Endodermal cell (in vitro differentiated cells): ENCODE results near the gene MAPT. TPM values are rescaled to one million over a fixed set of nuclear protein-coding genes. Genes with fewer than 3 reads are reported as not detected.

ENCODE experiments used
- DNase-seq: peaks from one replicate; pipeline ENCODE4 v3.0.0-alpha.2; 2017
- H3K27ac ChIP-seq: 2 replicates; pipeline ENCODE4 v1.5.1; 2013; ENCODE audit warnings: mild to moderate bottlenecking, low read depth, low read length, moderate library complexity
- H3K27me3 ChIP-seq: 2 replicates; pipeline ENCODE4 v1.6.1; 2013; ENCODE audit warnings: mild to moderate bottlenecking, low read length, moderate library complexity; ENCODE audit not compliant: insufficient read depth, control insufficient read depth, poor library complexity, severe bottlenecking
- H3K36me3 ChIP-seq: 2 replicates; pipeline ENCODE4 v1.7.0; 2013; ENCODE audit warnings: mild to moderate bottlenecking, low read length, moderate library complexity; ENCODE audit not compliant: control insufficient read depth, insufficient read depth
- H3K4me1 ChIP-seq: one replicate; pipeline ENCODE4 v1.7.0; 2013; ENCODE audit warnings: low read length; ENCODE audit not compliant: control insufficient read depth, insufficient read depth
- H3K4me3 ChIP-seq: 2 replicates; pipeline ENCODE4 v1.5.1; 2013; ENCODE audit warnings: mild to moderate bottlenecking, low read length, moderate library complexity
- H3K9ac ChIP-seq: 2 replicates; pipeline ENCODE4 v1.6.1; 2013; ENCODE audit warnings: mild to moderate bottlenecking, low read length, moderate library complexity; ENCODE audit not compliant: poor library complexity, severe bottlenecking; ENCODE audit errors: extremely low read depth
- H3K9me3 ChIP-seq: 2 replicates; pipeline ENCODE4 v1.6.1; 2013; ENCODE audit warnings: mild to moderate bottlenecking, low read length, moderate library complexity; ENCODE audit not compliant: control insufficient read depth
- H3K27ac Mint-ChIP-seq: 2 replicates; pipeline ENCODE4 v1.8.0; 2020; ENCODE audit warnings: mixed read lengths
- H3K27me3 Mint-ChIP-seq: 2 replicates; pipeline ENCODE4 v1.8.0; 2021; ENCODE audit warnings: mild to moderate bottlenecking, mixed read lengths; ENCODE audit not compliant: insufficient read depth
- H3K36me3 Mint-ChIP-seq: 2 replicates; pipeline ENCODE4 v1.8.0; 2020; ENCODE audit warnings: low read depth, mixed read lengths
- H3K4me1 Mint-ChIP-seq: 2 replicates; pipeline ENCODE4 v1.8.0; 2020; ENCODE audit warnings: mixed read lengths
- H3K4me3 Mint-ChIP-seq: 2 replicates; pipeline ENCODE4 v1.8.0; 2020; ENCODE audit warnings: mild to moderate bottlenecking, moderate library complexity, mixed read lengths
- H3K9me3 Mint-ChIP-seq: 2 replicates; pipeline ENCODE4 v1.8.0; 2020; ENCODE audit warnings: mild to moderate bottlenecking, mixed read lengths
- CTCF ChIP-seq: fragments of 200-600 bp; sonication (generic); conservative IDR thresholded peaks from 2 replicates; pipeline ENCODE4 v1.5.0; 2021; ENCODE audit warnings: antibody characterized with exemption, mild to moderate bottlenecking
- WGBS, 2 experiments: methylation state at CpG; one replicate each; pipeline versions ENCODE4 v1.1.5 to v1.1.7; 2013; ENCODE audit warnings: missing lambda C conversion rate in 2 of 2, mixed read lengths in 1 of 2; ENCODE audit not compliant: insufficient coverage in 1 of 2, insufficient read length in 1 of 2; 5-methylcytosine and 5-hydroxymethylcytosine counted together
- total RNA-seq, 2 donors: library from RNA; stranded (reverse); fragmentation: NEBNext Ultra II Directional in 1 of 2; extraction: Animal tissue kit (Norgen Biotek cat#: 25700) in 1 of 2; gene quantifications; 2 replicates in 1 of 2; 3 replicates in 1 of 2; pipeline ENCODE4 v1.2.1, GENCODE V29; 2021

The MAPT gene
- total RNA-seq, 2 donors from 2014 or later: 0.69 to 0.73 TPM

DNA sequence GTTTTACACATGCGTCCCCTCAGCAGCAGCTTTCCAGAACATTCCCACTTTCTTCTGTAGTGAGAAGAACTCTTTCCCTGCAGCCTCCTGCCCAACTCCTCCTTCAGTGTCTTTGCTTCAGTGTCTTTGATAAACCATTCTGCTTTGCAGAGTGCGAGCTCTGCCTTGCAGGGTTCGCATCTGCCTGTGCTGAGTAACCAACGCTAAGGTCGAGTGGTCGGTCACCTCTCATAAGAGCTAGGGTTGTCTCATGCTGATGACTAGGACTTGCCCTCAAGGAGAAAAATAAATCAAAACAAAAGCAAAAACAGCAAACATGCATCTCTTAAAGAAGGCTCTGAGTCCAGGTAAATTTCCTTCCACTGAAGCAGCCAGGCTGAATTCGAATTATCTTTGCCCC is 22.7 kb downstream of the MAPT start:
- H3K9me3 ChIP-seq: peaks cover 9% of the 10 kb centered on the region
- H3K36me3 ChIP-seq: no peaks in the 10 kb centered on the region
- H3K4me3 Mint-ChIP-seq: no peak overlapping the region
- H3K9ac ChIP-seq: no peak overlapping the region
- no peaks in the 10 kb centered on the region for H3K4me1 Mint-ChIP-seq
- peaks cover 5% of the 10 kb centered on the region for H3K27me3 ChIP-seq
- WGBS, 2 experiments: 89 to 90% methylated on average over 7 of the region's 7 CpGs
- no peak overlapping the region for H3K4me3 ChIP-seq
- DNase-seq: no peak
- no peaks in the 10 kb centered on the region for H3K36me3 Mint-ChIP-seq
- H3K27ac Mint-ChIP-seq: no peak overlapping the region
- TF ChIP-seq CTCF: no peak
- H3K27me3 Mint-ChIP-seq: peaks cover 16% of the 10 kb centered on the region
- H3K9me3 Mint-ChIP-seq: peaks cover 12% of the 10 kb centered on the region
- no peak overlapping the region for H3K27ac ChIP-seq
- no peaks in the 10 kb centered on the region for H3K4me1 ChIP-seq

DNA sequence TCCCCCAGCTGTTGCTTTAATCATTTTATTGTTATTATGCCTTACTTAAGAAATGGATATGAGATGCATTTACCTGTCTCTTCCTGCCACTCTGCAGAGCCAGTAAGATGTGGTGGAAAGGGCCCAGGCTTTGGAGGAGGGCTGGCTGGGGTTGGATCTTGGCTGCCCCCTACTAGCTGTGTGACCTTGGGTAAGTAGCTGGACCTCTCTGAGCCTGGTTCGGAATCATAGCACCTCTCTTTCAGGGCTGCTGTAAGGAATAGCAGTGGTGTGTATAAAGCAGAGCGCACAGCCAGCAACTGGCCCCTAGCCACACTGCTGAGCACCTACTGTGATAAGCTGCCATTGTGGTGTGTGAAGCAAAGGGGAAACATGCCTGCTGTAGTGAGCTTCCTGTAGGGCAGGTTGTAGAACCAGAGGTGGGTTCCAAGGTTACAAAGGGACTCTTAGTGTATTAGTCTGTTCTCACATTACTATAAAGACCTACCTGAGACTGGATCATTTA is 23.9 kb downstream of the MAPT start:
- Mint-ChIP-seq H3K4me1 (no peaks in the 10 kb centered on the region), H3K4me3 (no peak overlapping the region), H3K36me3 (no peaks in the 10 kb centered on the region), H3K27me3 (peaks cover 7% of the 10 kb centered on the region), H3K9me3 (peaks cover 1% of the 10 kb centered on the region), H3K27ac (no peak overlapping the region)
- Histone ChIP-seq H3K4me3 (no peak overlapping the region), H3K9me3 (no peaks in the 10 kb centered on the region), H3K27ac (no peak overlapping the region), H3K9ac (no peak overlapping the region), H3K4me1 (no peaks in the 10 kb centered on the region), H3K27me3 (peaks cover 5% of the 10 kb centered on the region), H3K36me3 (no peaks in the 10 kb centered on the region)
- TF ChIP-seq CTCF: no peak
- WGBS, 2 experiments: 89 to 92% methylated on average over 1 to 2 of the region's 2 CpGs
- DNase-seq: no peak

- WGBS, 2 experiments: 90 to 98% methylated on average over 10 to 15 of the region's 15 CpGs
- Mint-ChIP-seq H3K36me3 (no peaks in the 10 kb centered on the region), H3K4me1 (no peaks in the 10 kb centered on the region), H3K9me3 (no peaks in the 10 kb centered on the region), H3K4me3 (no peak overlapping the region), H3K27ac (no peak overlapping the region), H3K27me3 (peaks cover 6% of the 10 kb centered on the region)
- H3K27ac ChIP-seq: no peak overlapping the region
- peaks cover 5% of the 10 kb centered on the region for H3K27me3 ChIP-seq
- DNase-seq: no peak
- H3K4me1 ChIP-seq: no peaks in the 10 kb centered on the region
- no peak overlapping the region for H3K9ac ChIP-seq
- no peak for TF ChIP-seq CTCF
- no peak overlapping the region for H3K4me3 ChIP-seq
- H3K36me3 ChIP-seq: no peaks in the 10 kb centered on the region
- no peaks in the 10 kb centered on the region for H3K9me3 ChIP-seq
Measured at GRCh38 chr17:45919136-45919535, 24.8 kb downstream of the MAPT start.
